Measurements from ENCODE around the gene SYNPO2.
"Not testable (repeated sequence)": the region's sequence is repeated elsewhere in the genome, so short reads cannot be mapped to it uniquely, and the experiment has no call there.

Gene SYNPO2

DNA sequence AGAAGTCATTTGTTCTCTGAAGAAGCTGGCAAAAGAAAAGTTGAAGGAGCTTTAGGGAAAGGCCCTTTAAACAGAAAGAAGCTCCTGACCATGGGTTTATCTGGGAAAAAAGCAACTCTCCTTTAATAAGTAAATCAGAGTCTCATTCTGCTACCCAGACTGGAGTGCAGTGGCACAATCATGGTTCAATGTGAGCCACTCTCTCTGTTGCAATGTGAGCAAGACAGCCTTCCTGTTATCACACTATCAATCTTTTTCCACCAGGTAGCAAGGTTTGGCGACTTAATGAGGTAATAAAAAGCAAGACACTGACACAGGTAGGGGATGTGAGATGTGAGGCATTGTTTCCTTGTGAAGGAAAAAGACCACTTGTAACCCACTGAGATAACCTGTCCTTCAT, 111.3 kb downstream of the SYNPO2 start:
- no peak for DNase-seq (ENCODE audit: low read depth in 2 of 3, low spot score in 2 of 3)

DNA sequence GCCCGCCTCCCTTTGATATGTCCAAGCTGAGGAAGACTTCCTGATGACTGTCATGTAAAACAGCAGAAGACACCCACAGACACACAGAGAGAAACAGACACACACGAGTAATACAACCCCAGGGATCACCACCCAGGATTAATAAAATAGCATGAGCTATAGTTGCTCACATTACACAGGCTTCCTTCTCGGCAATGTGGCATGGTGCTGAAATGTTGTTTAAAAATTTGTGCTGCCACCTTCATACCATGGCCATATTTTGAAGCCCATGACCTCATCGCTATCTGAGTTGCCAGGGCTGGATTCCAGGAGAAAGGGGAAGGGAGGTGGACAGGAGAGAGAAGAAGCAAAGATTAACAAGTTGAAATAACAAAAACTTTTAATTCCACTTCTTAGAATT, 111.7 kb downstream of the SYNPO2 start:
- no peak for DNase-seq (ENCODE audit: low read depth in 2 of 3, low spot score in 2 of 3)

DNA sequence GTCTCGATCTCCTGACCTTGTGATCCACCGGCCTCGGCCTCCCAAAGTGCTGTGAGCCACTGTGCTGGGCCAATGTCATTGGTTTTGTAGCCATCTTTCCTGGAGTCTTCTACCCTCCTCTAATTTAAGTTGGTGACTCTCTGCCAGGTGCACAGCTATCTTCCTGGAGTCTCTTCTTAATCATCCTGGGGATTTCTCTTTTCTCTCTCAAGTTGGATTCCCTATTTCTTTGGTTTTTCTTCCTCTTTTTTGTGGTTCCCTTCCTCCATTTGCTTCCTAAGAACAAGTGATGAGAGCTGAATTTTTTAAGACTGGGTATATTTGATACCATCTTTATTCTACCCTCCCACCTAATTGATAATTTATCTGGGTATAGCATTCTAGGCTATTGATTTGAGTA, 113.8 kb downstream of the SYNPO2 start:
- DNase-seq (ENCODE audit: low read depth in 2 of 3, low spot score in 2 of 3), result no peak

DNA sequence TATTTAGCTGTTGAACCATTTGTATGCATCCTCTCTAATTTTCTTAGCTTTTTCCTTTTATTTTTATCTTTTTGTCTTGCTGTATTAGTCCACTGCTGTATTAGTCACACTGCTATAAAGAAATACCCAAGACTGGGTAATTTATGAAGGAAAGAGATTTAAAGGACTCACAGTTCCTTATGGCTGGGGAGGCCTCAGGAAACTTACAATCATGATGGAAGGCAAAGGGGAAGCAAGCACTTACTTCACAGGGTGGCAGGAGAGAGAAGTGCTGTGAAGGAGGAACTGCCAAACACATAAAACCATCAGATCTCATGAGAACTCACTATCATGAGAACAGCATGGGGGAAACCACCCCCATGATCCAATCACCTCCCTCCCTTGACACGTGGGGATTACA, 114.3 kb downstream of the SYNPO2 start:
- DNase-seq (ENCODE audit: low read depth in 2 of 3, low spot score in 2 of 3), result not testable (repeated sequence)

DNA sequence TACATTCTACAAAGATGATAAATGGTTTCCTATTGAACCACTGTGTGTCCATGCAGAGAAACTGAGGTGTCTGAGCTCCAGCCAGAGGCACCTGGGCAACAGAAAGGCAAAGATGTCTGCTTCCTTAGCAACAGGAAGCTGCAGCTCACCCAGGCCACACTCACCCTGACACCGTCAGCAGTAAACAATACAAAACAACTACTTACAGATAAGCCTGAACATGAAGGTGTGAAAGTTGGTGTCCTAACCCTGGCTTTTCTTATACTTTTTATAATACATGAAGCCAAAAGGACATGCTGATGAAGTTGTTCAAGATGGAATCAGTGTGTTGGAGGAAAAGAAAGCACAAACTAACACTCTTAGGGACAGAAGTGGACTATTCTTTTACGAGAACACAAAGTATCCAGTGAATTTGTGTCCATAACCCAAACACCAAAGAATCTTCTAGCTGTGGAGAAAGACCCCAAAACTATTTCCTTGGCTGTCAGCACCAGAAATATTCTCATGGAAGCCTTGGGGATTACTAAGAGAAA, 117.3 kb downstream of the SYNPO2 start:
- DNase-seq (ENCODE audit: low read depth in 2 of 3, low spot score in 2 of 3), result no peak

DNA sequence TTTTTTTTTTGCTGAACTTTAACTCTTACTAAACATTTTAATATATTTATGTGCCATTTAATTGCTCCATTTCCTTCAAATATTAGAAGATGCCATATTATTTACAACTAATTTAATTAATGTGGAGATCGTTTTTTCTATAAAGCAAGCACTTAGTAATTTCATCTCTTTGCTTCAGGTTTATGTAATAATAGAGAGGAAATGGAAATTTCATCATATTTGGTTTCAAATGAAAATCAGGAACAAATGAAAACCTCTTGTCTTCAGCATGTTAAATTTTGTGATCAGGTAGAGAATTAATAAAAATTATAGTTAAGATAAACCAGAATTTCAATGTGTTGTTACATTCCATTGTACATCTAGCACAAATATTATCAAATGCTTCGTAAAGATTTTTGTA, 120.1 kb downstream of the SYNPO2 start:
- no peak for DNase-seq (ENCODE audit: low read depth in 2 of 3, low spot score in 2 of 3)

DNA sequence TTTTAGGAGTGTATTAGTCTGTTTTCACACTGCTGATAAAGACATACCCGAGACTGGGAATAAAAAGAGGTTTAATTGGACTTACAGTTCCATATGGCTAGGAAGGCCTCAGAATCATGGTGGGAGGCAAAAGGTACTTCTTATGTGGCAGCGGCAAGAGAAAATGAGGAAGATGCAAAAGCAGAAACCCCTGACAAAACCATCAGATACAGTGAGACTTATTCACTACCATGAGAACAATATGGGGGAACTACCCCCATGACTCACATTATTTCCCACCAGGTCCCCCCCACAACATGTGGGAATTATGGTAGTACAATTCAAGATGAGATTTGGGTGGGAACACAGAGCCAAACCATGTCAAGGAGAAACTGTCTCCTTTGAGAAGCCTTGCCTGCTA, 121.6 kb downstream of the SYNPO2 start:
- DNase-seq (ENCODE audit: low read depth in 2 of 3, low spot score in 2 of 3), result not testable (repeated sequence)

DNA sequence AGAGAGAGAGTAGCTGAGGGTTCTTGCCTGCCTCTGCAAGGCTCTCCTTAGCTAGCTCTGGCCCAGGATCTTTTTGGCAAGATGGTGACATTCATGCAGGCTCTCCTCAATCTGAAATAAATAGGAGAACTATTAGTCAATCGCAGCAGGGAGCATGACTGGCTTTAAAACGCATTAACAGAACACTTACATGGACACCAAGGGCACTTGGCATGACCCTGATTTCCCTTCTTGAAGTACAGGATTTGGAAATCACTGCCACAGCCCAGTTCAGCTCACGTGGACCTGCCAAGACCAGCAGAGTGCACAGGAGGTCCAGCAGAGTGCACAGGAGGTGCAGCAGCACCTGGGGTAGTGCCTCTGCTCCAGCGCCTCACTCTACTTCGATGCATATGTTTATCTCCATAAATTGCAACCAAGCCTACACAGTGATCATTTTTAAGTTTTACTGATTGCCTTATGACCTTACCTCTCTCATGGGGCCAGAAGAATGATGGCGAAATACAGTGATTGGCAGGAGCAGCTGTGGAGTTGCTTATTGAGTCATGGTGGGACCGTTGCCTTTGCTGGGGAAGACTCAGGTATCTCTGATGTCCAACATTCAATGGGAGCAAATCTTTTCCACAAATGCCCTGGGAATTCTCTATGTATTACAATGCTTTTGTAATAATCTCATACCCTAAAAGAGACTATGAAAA, 122.4 kb downstream of the SYNPO2 start:
- no peak for DNase-seq (ENCODE audit: low read depth in 2 of 3, low spot score in 2 of 3)

DNA sequence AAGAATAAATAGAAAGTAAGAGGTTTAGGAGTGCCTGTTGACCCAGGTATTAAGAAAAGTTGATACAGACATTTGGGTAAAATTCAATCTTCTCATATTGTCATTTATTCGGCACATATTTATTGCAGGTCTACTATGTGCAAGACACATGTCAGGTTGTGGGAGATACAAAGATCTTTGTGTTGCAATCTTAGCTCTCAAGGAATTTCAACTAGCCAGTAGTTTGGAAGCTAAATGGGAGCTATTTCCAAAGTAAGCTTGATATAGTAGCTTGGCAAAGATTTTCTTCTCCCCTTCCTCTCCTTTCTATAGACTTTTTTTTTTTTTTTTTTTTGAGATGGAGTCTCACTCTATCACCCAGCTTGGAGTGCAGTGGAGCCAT, 122.9 kb downstream of the SYNPO2 start:
- no peak for DNase-seq (ENCODE audit: low read depth in 2 of 3, low spot score in 2 of 3)

DNA sequence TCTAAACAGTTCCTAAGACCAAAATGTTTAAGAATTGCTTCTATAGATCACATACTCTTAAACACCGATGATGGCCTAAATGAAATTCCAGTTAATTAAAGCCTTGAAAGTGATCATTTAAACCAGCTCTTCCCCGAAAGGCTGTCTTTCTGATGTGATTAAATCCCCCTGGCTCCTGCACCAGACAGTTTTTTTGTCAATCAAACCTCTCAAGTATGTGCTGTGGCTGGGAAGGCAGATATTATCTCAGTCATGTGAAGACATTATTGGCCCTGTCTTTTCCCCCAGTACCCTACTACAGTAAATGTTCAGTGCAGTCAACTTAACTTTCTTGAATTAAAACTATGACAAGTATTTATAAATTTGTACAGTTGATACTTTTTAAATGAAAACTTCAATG, 126.0 kb downstream of the SYNPO2 start:
- DNase-seq (ENCODE audit: low read depth in 2 of 3, low spot score in 2 of 3), result no peak

DNA sequence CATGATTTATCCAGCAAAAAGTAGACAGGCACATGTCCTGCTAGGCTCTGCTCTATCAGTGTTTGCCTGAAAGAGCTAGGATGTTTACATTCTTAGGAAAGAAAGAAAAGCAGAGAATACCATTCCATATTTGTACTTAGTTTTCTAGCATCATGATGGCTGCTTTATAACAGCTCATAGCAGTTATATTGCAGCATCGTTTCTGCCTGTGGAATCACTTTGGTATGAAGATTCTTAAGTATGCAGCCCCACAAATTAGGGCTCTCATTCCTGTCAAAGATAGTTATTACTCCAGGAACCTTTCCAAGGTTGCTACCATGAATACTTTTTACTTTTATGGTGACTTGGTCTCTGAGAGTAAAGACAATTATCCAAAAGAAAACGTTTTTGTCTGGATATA, 128.0 kb downstream of the SYNPO2 start:
- no peak for DNase-seq (ENCODE audit: low read depth in 2 of 3, low spot score in 2 of 3)

DNA sequence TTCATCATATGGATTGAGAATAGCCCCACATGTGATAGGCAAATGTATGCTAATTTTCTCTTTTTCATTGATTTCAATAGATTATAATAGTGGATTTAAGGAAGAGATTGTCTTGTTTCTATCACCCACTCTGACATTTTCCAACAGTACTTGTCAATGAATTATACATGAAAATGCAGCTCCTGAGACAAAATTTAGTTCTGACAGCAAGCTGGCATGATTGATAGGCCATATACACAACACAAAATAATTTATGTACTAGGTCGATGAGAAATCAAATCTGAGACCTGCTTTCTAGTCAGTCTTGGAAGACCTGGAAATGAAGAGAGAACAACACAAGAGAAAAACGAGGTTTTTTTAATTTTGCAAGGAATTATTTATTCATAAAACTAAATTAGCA, 129.0 kb downstream of the SYNPO2 start:
- no peak for DNase-seq (ENCODE audit: low read depth in 2 of 3, low spot score in 2 of 3)

DNA sequence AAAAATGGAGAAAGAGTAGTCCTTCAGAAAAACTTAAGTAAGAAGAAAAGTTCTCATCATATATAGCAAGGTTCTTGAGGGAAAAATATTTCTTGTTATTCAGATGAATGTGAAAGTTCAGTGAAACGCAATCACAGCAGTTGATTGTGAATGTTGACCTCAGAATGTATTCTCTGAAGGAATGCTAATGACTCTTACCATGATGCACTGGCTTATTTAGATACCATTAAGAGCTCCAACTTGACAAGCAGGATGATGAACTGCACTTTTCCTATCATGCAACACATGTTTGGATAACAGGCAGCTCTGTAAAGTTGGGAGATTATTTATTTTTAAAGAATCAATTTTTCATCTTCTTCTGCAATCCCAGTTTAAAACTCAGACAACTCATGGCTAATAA, 131.5 kb downstream of the SYNPO2 start:
- no peak for DNase-seq (ENCODE audit: low read depth in 2 of 3, low spot score in 2 of 3)

DNA sequence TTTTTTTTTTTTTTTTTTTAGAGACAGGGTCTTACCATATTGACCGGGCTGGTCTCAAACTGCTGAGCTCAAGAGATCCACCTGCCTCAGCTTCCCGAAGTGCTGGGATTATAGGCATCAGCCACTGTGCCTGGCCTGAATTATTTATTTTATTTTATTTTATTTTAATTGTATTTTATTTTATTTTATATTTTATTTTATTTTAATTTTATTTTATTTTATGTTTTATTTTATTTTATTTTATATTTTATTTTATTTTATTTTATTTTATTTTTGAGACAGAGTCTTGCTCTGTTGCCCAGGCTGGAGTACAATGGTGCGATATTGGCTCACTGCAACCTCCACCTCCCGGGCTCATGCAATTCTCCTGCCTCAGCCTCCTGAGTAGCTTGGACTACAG, 133.9 kb downstream of the SYNPO2 start:
- DNase-seq (ENCODE audit: low read depth in 2 of 3, low spot score in 2 of 3), result not testable (repeated sequence)

DNA sequence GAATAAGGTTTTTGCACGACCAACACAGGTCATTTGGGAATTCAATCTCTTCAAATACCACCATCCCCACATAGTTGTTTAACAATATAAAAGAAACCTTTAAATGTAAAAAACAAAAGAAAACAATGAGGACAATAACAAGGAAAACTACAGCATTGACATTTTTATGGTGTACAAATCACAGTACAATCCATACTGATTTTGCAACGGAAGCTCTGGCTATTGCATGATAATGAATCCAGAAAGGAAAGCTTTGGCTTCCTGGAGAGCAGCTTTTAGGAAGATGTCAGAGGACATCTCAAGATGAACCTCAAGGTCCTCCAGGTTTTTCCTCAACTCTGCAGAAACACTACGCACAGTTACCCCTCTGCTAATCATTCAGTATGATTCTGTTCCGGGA, 135.4 kb downstream of the SYNPO2 start:
- no peak for DNase-seq (ENCODE audit: low read depth in 2 of 3, low spot score in 2 of 3)

DNA sequence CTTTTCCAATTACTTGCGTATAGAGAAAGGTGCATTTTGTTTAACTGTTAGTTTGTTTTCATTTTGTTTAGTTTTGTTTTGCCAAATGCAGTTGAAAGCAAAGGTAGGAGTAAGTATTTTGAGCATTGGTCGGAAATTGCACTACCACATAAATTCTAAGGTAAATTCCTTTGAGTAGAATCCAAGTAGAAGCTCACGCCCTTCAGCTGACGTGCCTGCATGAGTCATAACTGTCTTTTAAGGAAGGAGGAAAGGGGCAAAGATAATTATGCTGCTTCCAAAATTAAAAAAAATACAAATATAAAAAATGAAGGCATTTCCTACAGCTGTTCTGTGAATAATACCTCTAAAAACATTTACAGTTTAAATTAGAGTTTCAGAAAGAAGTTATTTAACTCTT, 136.8 kb downstream of the SYNPO2 start:
- no peak for DNase-seq (ENCODE audit: low read depth in 2 of 3, low spot score in 2 of 3)

DNA sequence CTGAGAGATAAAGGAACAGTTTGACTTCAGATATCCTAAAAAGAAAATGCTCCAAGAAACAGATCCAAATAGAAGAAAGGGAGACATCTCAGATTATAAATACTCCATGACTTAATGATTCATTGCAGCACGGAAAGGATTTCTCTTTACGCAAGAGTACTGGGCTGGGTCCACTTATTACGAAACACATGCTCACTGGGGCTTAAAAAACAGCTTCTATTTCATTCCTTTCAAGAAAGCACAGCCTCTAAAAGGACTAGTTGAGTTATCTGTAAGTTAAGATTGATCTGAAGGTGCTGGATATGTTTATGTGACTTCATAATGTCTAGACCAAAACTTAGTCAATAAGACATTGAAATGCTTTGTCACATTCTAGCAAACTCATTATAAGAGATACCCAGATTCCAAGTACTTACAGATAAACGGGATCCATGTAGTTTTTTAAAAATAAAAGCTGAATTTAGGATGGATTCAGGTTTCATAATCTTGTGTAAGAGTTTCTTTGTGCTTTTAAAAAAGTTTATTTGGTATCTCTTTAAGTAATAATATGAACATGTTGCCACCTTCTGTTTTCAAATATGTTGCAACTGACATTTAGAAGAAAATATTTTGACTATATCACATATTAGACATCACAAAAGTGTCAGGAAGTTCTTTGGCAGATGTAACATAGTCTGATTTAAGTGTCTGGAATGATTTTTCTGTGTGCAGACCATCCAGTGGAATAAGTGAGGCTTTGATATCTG, 137.4 kb downstream of the SYNPO2 start:
- DNase-seq (ENCODE audit: low read depth in 2 of 3, low spot score in 2 of 3), result no peak

DNA sequence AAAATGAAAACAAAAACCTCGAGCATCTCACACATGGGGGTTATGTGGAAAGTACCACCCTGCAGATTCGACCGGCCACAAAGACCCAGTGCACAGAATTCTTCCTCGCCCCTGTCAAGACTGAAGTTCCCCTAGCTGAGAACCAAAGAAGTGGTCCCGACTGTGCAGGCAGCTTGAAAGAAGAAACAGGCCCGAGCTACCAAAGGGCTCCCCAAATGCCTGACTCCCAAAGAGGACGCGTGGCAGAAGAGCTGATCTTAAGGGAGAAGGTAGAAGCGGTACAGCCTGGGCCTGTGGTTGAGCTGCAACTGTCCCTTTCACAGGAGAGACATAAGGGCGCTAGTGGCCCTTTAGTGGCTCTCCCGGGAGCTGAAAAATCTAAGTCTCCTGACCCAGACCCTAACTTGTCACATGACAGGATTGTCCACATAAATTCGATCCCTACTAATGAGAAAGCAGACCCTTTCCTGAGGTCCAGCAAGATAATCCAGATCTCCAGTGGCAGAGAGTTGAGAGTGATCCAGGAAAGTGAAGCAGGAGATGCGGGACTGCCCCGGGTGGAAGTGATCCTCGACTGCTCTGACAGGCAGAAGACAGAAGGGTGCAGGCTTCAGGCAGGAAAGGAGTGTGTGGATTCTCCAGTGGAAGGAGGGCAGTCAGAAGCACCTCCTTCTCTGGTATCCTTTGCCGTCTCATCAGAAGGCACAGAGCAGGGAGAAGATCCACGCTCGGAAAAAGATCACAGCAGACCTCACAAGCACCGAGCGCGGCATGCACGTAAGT, 138.2 kb downstream of the SYNPO2 start:
- DNase-seq (ENCODE audit: low read depth in 2 of 3, low spot score in 2 of 3), result no peak

DNA sequence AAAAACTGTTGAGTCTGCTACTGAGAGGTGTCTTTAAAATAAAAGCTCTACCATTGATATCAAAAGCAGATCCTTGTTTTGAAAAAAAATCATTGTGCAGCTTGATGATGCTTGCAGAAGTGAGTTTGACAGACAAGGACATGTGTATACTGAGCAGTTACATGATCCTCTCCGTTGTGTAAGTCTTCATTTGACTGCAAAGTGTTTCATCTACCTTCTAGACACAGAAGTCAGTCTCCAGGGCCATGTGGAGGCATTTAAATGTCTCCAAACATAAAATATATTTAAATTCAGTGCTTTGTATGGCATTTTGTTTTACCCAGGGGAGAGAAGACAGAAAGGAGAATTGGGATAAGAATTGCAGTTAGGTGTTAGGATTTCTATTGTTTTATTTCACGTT, 139.2 kb downstream of the SYNPO2 start:
- no peak for DNase-seq (ENCODE audit: low read depth in 2 of 3, low spot score in 2 of 3)

DNA sequence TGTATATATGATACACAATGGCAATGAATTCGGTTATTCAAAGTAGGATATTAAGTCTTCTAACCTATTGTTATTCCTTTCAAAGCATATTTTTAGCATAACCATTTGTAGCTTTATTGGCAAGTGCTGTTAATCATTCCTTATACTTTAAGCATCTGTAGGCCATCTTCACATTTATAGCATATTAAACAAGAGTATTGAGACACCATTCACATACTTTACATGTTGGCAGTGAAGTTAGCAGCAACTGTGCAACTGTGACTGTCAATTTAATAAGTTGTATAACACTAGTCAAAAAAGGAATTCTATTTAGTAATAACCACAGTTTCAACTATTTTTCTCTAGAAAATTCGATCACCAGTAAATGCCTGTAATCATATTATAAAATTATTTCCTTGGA, 139.6 kb downstream of the SYNPO2 start:
- DNase-seq (ENCODE audit: low read depth in 2 of 3, low spot score in 2 of 3), result no peak

DNA sequence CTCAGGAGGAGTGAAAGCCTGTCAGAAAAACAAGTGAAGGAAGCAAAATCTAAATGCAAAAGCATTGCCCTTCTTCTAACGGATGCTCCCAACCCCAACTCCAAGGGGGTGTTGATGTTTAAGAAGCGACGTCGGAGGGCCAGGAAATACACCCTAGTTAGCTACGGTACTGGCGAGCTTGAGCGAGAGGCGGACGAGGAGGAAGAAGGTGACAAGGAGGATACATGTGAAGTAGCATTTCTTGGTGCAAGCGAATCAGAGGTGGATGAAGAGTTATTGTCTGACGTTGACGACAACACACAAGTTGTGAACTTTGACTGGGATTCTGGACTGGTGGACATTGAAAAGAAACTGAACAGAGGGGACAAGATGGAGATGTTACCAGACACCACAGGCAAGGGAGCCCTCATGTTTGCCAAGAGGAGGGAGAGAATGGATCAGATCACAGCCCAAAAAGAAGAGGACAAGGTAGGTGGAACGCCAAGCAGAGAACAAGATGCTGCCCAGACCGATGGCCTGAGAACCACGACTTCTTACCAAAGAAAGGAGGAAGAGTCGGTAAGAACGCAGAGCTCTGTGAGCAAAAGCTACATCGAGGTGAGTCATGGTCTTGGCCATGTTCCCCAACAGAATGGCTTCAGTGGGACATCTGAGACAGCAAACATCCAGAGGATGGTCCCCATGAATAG, 141.3 kb downstream of the SYNPO2 start:
- DNase-seq (ENCODE audit: low read depth in 2 of 3, low spot score in 2 of 3), result no peak

Data from activated CD8-positive, alpha-beta memory T cell treated with anti-CD3 and anti-CD28 coated beads for 48 hours (primary cell).